ENCODE data around the gene SORCS2. TPM values are rescaled to one million over a fixed set of nuclear protein-coding genes. Genes with fewer than 3 reads are reported as not detected.

The SORCS2 gene
- total RNA-seq, 3 donors from 2014 or later, result 0.66 to 1.3 (median 0.80) TPM

- intact Hi-C loops (cut with DNase I; ENCODE audit: low total_unique reads), result no loop called here
- Histone ChIP-seq H3K27ac (no peak overlapping the region), H3K9me3 (no peaks in the 10 kb centered on the region), H3K4me1 (peaks cover 0 to 5% of the 10 kb centered on the region in 2 donors), H3K36me3 (no peaks in the 10 kb centered on the region), H3K4me3 (no peak overlapping the region), H3K27me3 (no peaks in the 10 kb centered on the region)
- TF ChIP-seq CTCF (IDR thresholded peaks at IDR 0.05) (no peak), POLR2A (IDR thresholded peaks at IDR 0.05) (no peak), POLR2AphosphoS5 (IDR thresholded peaks at IDR 0.05) (no peak)
- no peak for DNase-seq (ENCODE audit: low spot score in 2 of 2)
Observed at GRCh38 chr4:7692451-7693236, 500.3 kb downstream of the SORCS2 start.

- H3K27ac ChIP-seq, result no peak overlapping the region
- no peaks in the 10 kb centered on the region for H3K36me3 ChIP-seq
- DNase-seq (ENCODE audit: low spot score in 2 of 2), result no peak
- no peak overlapping the region for H3K4me3 ChIP-seq
- no peaks in the 10 kb centered on the region for H3K9me3 ChIP-seq
- intact Hi-C loops (cut with DNase I; ENCODE audit: low total_unique reads), result no loop called here
- peaks cover 0 to 5% of the 10 kb centered on the region in 2 donors for H3K4me1 ChIP-seq
- no peaks in the 10 kb centered on the region for H3K27me3 ChIP-seq
- TF ChIP-seq CTCF (IDR thresholded peaks at IDR 0.05) (no peak), POLR2A (IDR thresholded peaks at IDR 0.05) (no peak), POLR2AphosphoS5 (IDR thresholded peaks at IDR 0.05) (no peak)
Observed at GRCh38 chr4:7693237-7693608, 500.9 kb downstream of the SORCS2 start.

- TF ChIP-seq POLR2AphosphoS5 (IDR thresholded peaks at IDR 0.05), result no peak
- TF ChIP-seq POLR2A (IDR thresholded peaks at IDR 0.05), result no peak
- TF ChIP-seq CTCF (IDR thresholded peaks at IDR 0.05), result no peak
- peaks cover 3 to 5% of the 10 kb centered on the region in 2 donors for H3K4me1 ChIP-seq
- no peak overlapping the region for H3K4me3 ChIP-seq
Observed at GRCh38 chr4:7693711-7694110, 501.4 kb downstream of the SORCS2 start.

GRCh38 chr4:7694324-7694723 is 502.0 kb downstream of the SORCS2 start:
- H3K36me3 ChIP-seq, result no peaks in the 10 kb centered on the region
- peaks cover 0 to 4% of the 10 kb centered on the region in 2 donors for H3K27me3 ChIP-seq
- peaks cover 4 to 5% of the 10 kb centered on the region in 2 donors for H3K4me1 ChIP-seq
- no peak overlapping the region for H3K4me3 ChIP-seq
- intact Hi-C loops (cut with DNase I; ENCODE audit: low total_unique reads), result no loop called here
- DNase-seq (ENCODE audit: low spot score in 2 of 2), result no peak
- TF ChIP-seq POLR2AphosphoS5 (IDR thresholded peaks at IDR 0.05) (no peak), CTCF (IDR thresholded peaks at IDR 0.05) (no peak), POLR2A (IDR thresholded peaks at IDR 0.05) (no peak)
- no peak overlapping the region for H3K27ac ChIP-seq
- no peaks in the 10 kb centered on the region for H3K9me3 ChIP-seq

More at GRCh38 chr4:7693711-7694110, 501.4 kb downstream of the SORCS2 start:
- DNase-seq (ENCODE audit: low spot score in 2 of 2), result no peak
- Histone ChIP-seq H3K36me3 (no peaks in the 10 kb centered on the region), H3K9me3 (no peaks in the 10 kb centered on the region), H3K27ac (no peak overlapping the region), H3K27me3 (peaks cover 0 to 2% of the 10 kb centered on the region in 2 donors)
- intact Hi-C loops (cut with DNase I; ENCODE audit: low total_unique reads), result no loop called here

GRCh38 chr4:7697343-7697742 is 505.0 kb downstream of the SORCS2 start:
- TF ChIP-seq POLR2AphosphoS5 (IDR thresholded peaks at IDR 0.05) (no peak), POLR2A (IDR thresholded peaks at IDR 0.05) (no peak), CTCF (IDR thresholded peaks at IDR 0.05) (no peak)
- Histone ChIP-seq H3K27me3 (peaks cover 0 to 4% of the 10 kb centered on the region in 2 donors), H3K9me3 (no peaks in the 10 kb centered on the region), H3K27ac (peak overlapping the region in 1 of 2 donors; percentile 74), H3K4me1 (peaks cover 0 to 4% of the 10 kb centered on the region in 2 donors), H3K4me3 (no peak overlapping the region), H3K36me3 (no peaks in the 10 kb centered on the region)
- DNase-seq (ENCODE audit: low spot score in 2 of 2), result no peak
- intact Hi-C loops (cut with DNase I; ENCODE audit: low total_unique reads), result no loop called here

Measured in breast epithelium (tissue), 4 donors.